ENCODE data around the gene SLC7A10.
"Not testable (repeated sequence)": the region's sequence is repeated elsewhere in the genome, so short reads cannot be mapped to it uniquely, and the experiment has no call there.

DNA sequence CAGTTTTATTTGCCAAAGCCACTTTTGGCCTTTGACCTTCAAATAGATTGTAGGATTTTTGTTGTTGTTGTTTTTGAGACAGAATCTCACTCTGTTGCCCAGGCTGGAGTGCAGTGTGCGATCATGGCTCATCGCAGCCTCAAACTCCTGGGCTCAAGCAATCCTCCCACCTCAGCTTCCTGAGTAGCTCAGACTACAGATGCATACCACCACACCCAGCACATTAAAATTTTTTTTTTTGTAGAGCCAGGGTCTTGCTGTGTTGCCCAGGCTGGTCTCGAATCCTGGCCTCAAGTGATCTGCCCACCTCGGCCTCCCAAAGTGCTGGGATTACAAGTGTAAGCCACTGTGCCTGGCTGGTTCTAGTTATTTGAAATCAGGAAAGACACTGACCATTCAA, 34.6 kb downstream of the SLC7A10 start:
- TF ChIP-seq, protein P1, sequence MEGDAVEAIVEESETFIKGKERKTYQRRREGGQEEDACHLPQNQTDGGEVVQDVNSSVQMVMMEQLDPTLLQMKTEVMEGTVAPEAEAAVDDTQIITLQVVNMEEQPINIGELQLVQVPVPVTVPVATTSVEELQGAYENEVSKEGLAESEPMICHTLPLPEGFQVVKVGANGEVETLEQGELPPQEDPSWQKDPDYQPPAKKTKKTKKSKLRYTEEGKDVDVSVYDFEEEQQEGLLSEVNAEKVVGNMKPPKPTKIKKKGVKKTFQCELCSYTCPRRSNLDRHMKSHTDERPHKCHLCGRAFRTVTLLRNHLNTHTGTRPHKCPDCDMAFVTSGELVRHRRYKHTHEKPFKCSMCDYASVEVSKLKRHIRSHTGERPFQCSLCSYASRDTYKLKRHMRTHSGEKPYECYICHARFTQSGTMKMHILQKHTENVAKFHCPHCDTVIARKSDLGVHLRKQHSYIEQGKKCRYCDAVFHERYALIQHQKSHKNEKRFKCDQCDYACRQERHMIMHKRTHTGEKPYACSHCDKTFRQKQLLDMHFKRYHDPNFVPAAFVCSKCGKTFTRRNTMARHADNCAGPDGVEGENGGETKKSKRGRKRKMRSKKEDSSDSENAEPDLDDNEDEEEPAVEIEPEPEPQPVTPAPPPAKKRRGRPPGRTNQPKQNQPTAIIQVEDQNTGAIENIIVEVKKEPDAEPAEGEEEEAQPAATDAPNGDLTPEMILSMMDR (IDR thresholded peaks at IDR 0.05): not testable (repeated sequence)
- not testable (repeated sequence) for TF ChIP-seq POLR2A (IDR thresholded peaks at IDR 0.05)
